Suprapubic skin (tissue), 4 donors: ENCODE data around the gene WFDC9. TPM values are rescaled to one million over a fixed set of nuclear protein-coding genes. Genes with fewer than 3 reads are reported as not detected.
"Not testable (repeated sequence)": the region's sequence is repeated elsewhere in the genome, so short reads cannot be mapped to it uniquely, and the experiment has no call there.

Source experiments
- DNase-seq, 2 donors: peaks; one replicate each; pipeline ENCODE4 v3.0.0-alpha.2; 2019; ENCODE audit warnings: low spot score in 2 of 2
- H3K27ac ChIP-seq: fragments of 200-600 bp; sonication (generic); one replicate; pipeline ENCODE4 v1.5.1; 2019
- H3K27me3 ChIP-seq: fragments of 200-600 bp; sonication (generic); one replicate; pipeline ENCODE4 v1.5.1; 2019
- H3K36me3 ChIP-seq: fragments of 200-600 bp; sonication (generic); one replicate; pipeline ENCODE4 v1.5.1; 2019
- H3K4me1 ChIP-seq: fragments of 200-600 bp; sonication (generic); one replicate; pipeline ENCODE4 v1.5.1; 2019
- H3K4me3 ChIP-seq: fragments of 200-600 bp; sonication (generic); one replicate; pipeline ENCODE4 v1.5.1; 2019; ENCODE audit warnings: mild to moderate bottlenecking
- H3K9me3 ChIP-seq: fragments of 200-600 bp; sonication (generic); one replicate; pipeline ENCODE4 v1.5.1; 2019
- CTCF ChIP-seq, 2 donors: fragments of 200-600 bp in 1 of 2; fragments of 450-650 bp in 1 of 2; sonication (generic) in 1 of 2; IDR thresholded peaks; one replicate each; pipeline ENCODE4 v1.5.1; 2016 to 2019; ENCODE audit warnings: antibody characterized with exemption in 2 of 2, mild to moderate bottlenecking in 1 of 2, moderate library complexity in 1 of 2
- EP300 ChIP-seq: sonication (generic); formaldehyde crosslinking; IDR thresholded peaks from one replicate; pipeline ENCODE4 v1.6.1; 2017; ENCODE audit warnings: antibody characterized with exemption
- POLR2A ChIP-seq, 2 donors: fragments of 450-650 bp; IDR thresholded peaks; one replicate each; pipeline ENCODE4 v1.6.1; 2017; ENCODE audit warnings: antibody characterized with exemption in 2 of 2, mild to moderate bottlenecking in 2 of 2, moderate library complexity in 2 of 2
- POLR2AphosphoS5 ChIP-seq, 3 donors: sonication (generic); formaldehyde crosslinking; IDR thresholded peaks; one replicate each; pipeline ENCODE4 v1.6.1; 2017; ENCODE audit warnings: antibody characterized with exemption in 3 of 3
- WGBS: methylation state at CpG from one replicate; pipeline ENCODE4 v1.1.5; 2018; 5-methylcytosine and 5-hydroxymethylcytosine counted together
- total RNA-seq, 4 donors: library from RNA; depleted of rRNA; stranded (reverse); fragments of >200 nt; gene quantifications; one replicate each; pipeline ENCODE4 v1.1.0, GENCODE V29; 2016

The WFDC9 gene
- total RNA-seq, 4 donors from 2014 or later, result not detected

GRCh38 chr20:45581702-45582101 is 49.4 kb downstream of the WFDC9 start:
- H3K9me3 ChIP-seq, result no peaks in the 10 kb centered on the region
- H3K27me3 ChIP-seq, result peaks cover 15% of the 10 kb centered on the region
- no peak for DNase-seq
- no peak overlapping the region for H3K4me3 ChIP-seq
- H3K27ac ChIP-seq, result no peak overlapping the region
- no peak for TF ChIP-seq POLR2AphosphoS5 (IDR thresholded peaks at IDR 0.05)
- no peak for TF ChIP-seq CTCF (IDR thresholded peaks at IDR 0.05)
- no peak for TF ChIP-seq POLR2A (IDR thresholded peaks at IDR 0.05)
- TF ChIP-seq EP300, result no peak
- H3K4me1 ChIP-seq, result no peaks in the 10 kb centered on the region
- no peaks in the 10 kb centered on the region for H3K36me3 ChIP-seq

GRCh38 chr20:45579184-45579583 is 51.9 kb downstream of the WFDC9 start, which contains the start of gene WFDC8:
TSS of gene WFDC8 (minus strand) at chr20:45579284. CDS start at chr20:45579247, 37 bp downstream.
- DNase-seq, result no peak
- no peaks in the 10 kb centered on the region for H3K36me3 ChIP-seq
- H3K4me1 ChIP-seq, result no peaks in the 10 kb centered on the region
- H3K9me3 ChIP-seq, result no peaks in the 10 kb centered on the region
- WGBS, result 61% methylated on average over 4 of the region's 4 CpGs
- H3K27me3 ChIP-seq, result peaks cover 15% of the 10 kb centered on the region
- no peak within 1 kb of the TSS for H3K4me3 ChIP-seq
- TF ChIP-seq EP300, result no peak
- TF ChIP-seq POLR2A (IDR thresholded peaks at IDR 0.05), result no peak
- H3K27ac ChIP-seq, result no peak within 1 kb of the TSS

GRCh38 chr20:45578231-45578630 is 52.9 kb downstream of the WFDC9 start:
- Histone ChIP-seq H3K4me3 (no peak overlapping the region), H3K9me3 (no peaks in the 10 kb centered on the region), H3K27me3 (peaks cover 18% of the 10 kb centered on the region), H3K4me1 (no peaks in the 10 kb centered on the region), H3K36me3 (no peaks in the 10 kb centered on the region), H3K27ac (no peak overlapping the region)
- no peak for DNase-seq
- no peak for TF ChIP-seq EP300
- no peak for TF ChIP-seq POLR2A (IDR thresholded peaks at IDR 0.05)
- no peak for TF ChIP-seq POLR2AphosphoS5 (IDR thresholded peaks at IDR 0.05)
- no peak for TF ChIP-seq CTCF (IDR thresholded peaks at IDR 0.05)
- 74% methylated on average over 1 of the region's 1 CpG for WGBS

- WGBS, result 44% methylated on average over 2 of the region's 2 CpGs
- no peak for TF ChIP-seq EP300
- no peak for TF ChIP-seq POLR2AphosphoS5 (IDR thresholded peaks at IDR 0.05)
- DNase-seq, result no peak
- Histone ChIP-seq H3K9me3 (no peaks in the 10 kb centered on the region), H3K36me3 (no peaks in the 10 kb centered on the region), H3K4me1 (no peaks in the 10 kb centered on the region), H3K4me3 (no peak overlapping the region), H3K27ac (no peak overlapping the region), H3K27me3 (peaks cover 21% of the 10 kb centered on the region)
These were observed 54.1 kb downstream of the WFDC9 start for GRCh38 chr20:45576995-45577394.

GRCh38 chr20:45575931-45576330 is 55.2 kb downstream of the WFDC9 start:
- 83% methylated on average over 3 of the region's 3 CpGs for WGBS
- Histone ChIP-seq H3K27ac (no peak overlapping the region), H3K27me3 (peaks cover 18% of the 10 kb centered on the region), H3K4me1 (no peaks in the 10 kb centered on the region), H3K4me3 (no peak overlapping the region), H3K9me3 (no peaks in the 10 kb centered on the region), H3K36me3 (no peaks in the 10 kb centered on the region)
- TF ChIP-seq POLR2A (IDR thresholded peaks at IDR 0.05) (no peak), EP300 (no peak), POLR2AphosphoS5 (IDR thresholded peaks at IDR 0.05) (no peak), CTCF (IDR thresholded peaks at IDR 0.05) (no peak)
- no peak for DNase-seq

GRCh38 chr20:45569650-45570049 is 61.4 kb downstream of the WFDC9 start:
- H3K27ac ChIP-seq, H3K4me3 ChIP-seq, H3K9me3 ChIP-seq, DNase-seq, H3K36me3 ChIP-seq, H3K27me3 ChIP-seq, H3K4me1 ChIP-seq: not testable (repeated sequence)
- WGBS, result 88% methylated on average over 1 of the region's 1 CpG

GRCh38 chr20:45564760-45565276 is 66.3 kb downstream of the WFDC9 start:
- Histone ChIP-seq H3K4me3 (no peak overlapping the region), H3K27ac (no peak overlapping the region), H3K9me3 (no peaks in the 10 kb centered on the region), H3K36me3 (no peaks in the 10 kb centered on the region), H3K27me3 (peaks cover 7% of the 10 kb centered on the region), H3K4me1 (no peaks in the 10 kb centered on the region)
- WGBS, result 85% methylated on average over 2 of the region's 2 CpGs
- no peak for DNase-seq
- TF ChIP-seq POLR2A (IDR thresholded peaks at IDR 0.05) (no peak), POLR2AphosphoS5 (IDR thresholded peaks at IDR 0.05) (no peak), CTCF (IDR thresholded peaks at IDR 0.05) (no peak), EP300 (no peak)
